HepG2 (cell line): ENCODE measurements around the gene INTS7. TPM values are rescaled to one million over a fixed set of nuclear protein-coding genes. Genes with fewer than 3 reads are reported as not detected.

ENCODE experiments used
- ATRX ChIP-seq: sonication (generic); formaldehyde crosslinking; IDR thresholded peaks from 2 replicates; pipeline ENCODE4 v1.4.0; 2020; ENCODE audit warnings: missing genetic modification reagents, borderline replicate concordance
- CBX5 ChIP-seq: sonication (generic); formaldehyde crosslinking; IDR thresholded peaks from 2 replicates; pipeline ENCODE4 v1.4.0; 2020; ENCODE audit warnings: missing genetic modification reagents, borderline replicate concordance
- HNF1B ChIP-seq: sonication (generic); formaldehyde crosslinking; IDR thresholded peaks from 2 replicates; pipeline ENCODE4 v1.5.1; 2020; ENCODE audit warnings: mild to moderate bottlenecking, moderate library complexity, missing genetic modification reagents
- MEIS2 ChIP-seq: sonication (generic); formaldehyde crosslinking; IDR thresholded peaks from 2 replicates; pipeline ENCODE4 v1.9.0; 2021; ENCODE audit warnings: mild to moderate bottlenecking, missing genetic modification reagents
- NFKBIZ ChIP-seq: IDR thresholded peaks from 2 replicates; pipeline ENCODE4 v1.6.1; 2018; ENCODE audit warnings: missing genetic modification reagents, missing compliant biosample characterization
- SPEN ChIP-seq: sonication (generic); formaldehyde crosslinking; IDR thresholded peaks from 2 replicates; pipeline ENCODE4 v1.5.1; 2020; ENCODE audit warnings: low read depth, mild to moderate bottlenecking, missing genetic modification reagents
- SRSF1 ChIP-seq: fragments of 200-400 bp; formaldehyde crosslinking; optimal IDR thresholded peaks from 2 replicates; pipeline ENCODE3; 2017; ENCODE audit warnings: mild to moderate bottlenecking, low read depth, low read length, moderate library complexity
- ZGPAT ChIP-seq: IDR thresholded peaks from 2 replicates; pipeline ENCODE4 v1.6.1; 2016; ENCODE audit warnings: mild to moderate bottlenecking
- ZKSCAN8 ChIP-seq: IDR thresholded peaks from 2 replicates; pipeline ENCODE4 v1.6.1; 2016; ENCODE audit warnings: borderline replicate concordance, missing genetic modification reagents, missing compliant biosample characterization
- ZNF598 ChIP-seq: sonication (generic); formaldehyde crosslinking; IDR thresholded peaks from 2 replicates; pipeline ENCODE4 v1.5.1; 2020; ENCODE audit warnings: mild to moderate bottlenecking, missing genetic modification reagents, borderline replicate concordance
- ZNF747 ChIP-seq: sonication (generic); formaldehyde crosslinking; IDR thresholded peaks from 2 replicates; pipeline ENCODE4 v1.8.1; 2023; ENCODE audit warnings: missing genetic modification reagents, mild to moderate bottlenecking, borderline replicate concordance
- polyA plus RNA-seq, 8 experiments: library from polyadenylated mRNA; depleted of rRNA in 3 of 8; stranded (reverse) in 7 of 8; unstranded in 1 of 8; fragments of >200 nt; fragmentation: Illumina TruSeq in 4 of 8; extraction: Trizol in 4 of 8; gene quantifications; 2 replicates each; pipeline versions ENCODE4 v1.2.1 to v1.2.3, GENCODE V29; 2011 to 2016; ENCODE audit warnings: low read depth in 4 of 8, missing spikeins in 1 of 8, mixed read lengths in 1 of 8; ENCODE audit not compliant: insufficient read depth in 1 of 8
- total RNA-seq, 5 experiments: library from RNA; depleted of rRNA; stranded (reverse); fragments of >200 nt; fragmentation: Illumina TruSeq; extraction: Trizol; gene quantifications; 2 replicates each; pipeline ENCODE4 v1.2.3, GENCODE V29; 2016; ENCODE audit warnings: low read depth in 1 of 5
- TF ChIP-seq, protein P1 (sequence below): sonication (generic); formaldehyde crosslinking; IDR thresholded peaks from 2 replicates; pipeline ENCODE4 v1.5.1; 2020; ENCODE audit warnings: missing genetic modification reagents, mild to moderate bottlenecking, borderline replicate concordance
- TF ChIP-seq, protein P2 (sequence below): sonication (generic); formaldehyde crosslinking; IDR thresholded peaks from 2 replicates; pipeline ENCODE4 v1.4.0; 2020; ENCODE audit warnings: missing genetic modification reagents, low read depth, mild to moderate bottlenecking, borderline replicate concordance
- TF ChIP-seq, protein P3 (sequence below): IDR thresholded peaks from 2 replicates; pipeline ENCODE4 v1.6.1; 2018; ENCODE audit warnings: missing genetic modification reagents
- TF ChIP-seq, protein P4 (sequence below): sonication (generic); formaldehyde crosslinking; IDR thresholded peaks from 2 replicates; pipeline ENCODE4 v1.4.0; 2020; ENCODE audit warnings: low read depth, missing genetic modification reagents

INTS7 gene
- total and polyA plus RNA-seq, 2 of the 13 experiments (the other 11 are each of a cell fraction or from before 2014, with no cell fraction given): 18.3 to 22.4 TPM

- TF ChIP-seq ZKSCAN8 (CRISPR knock-in tag) (peak; percentile 63; the same call in 1 of the 2 replicates), ZGPAT (peak; percentile 71), NFKBIZ (peak; percentile 53; the same call in 1 of the 2 replicates), CBX5 (CRISPR knock-in tag) (peak; percentile 93; the same call in 1 of the 2 replicates), SPEN (CRISPR knock-in tag) (no peak), ZNF747 (CRISPR knock-in tag) (0 out of 2 replicates have a peak, but pooled peaks have one; percentile 19), MEIS2 (CRISPR knock-in tag) (no peak), ZNF598 (CRISPR knock-in tag) (no peak), SRSF1 (no peak), HNF1B (CRISPR knock-in tag) (peak; percentile 83; the same call in 1 of the 2 replicates), ATRX (no peak)
- TF ChIP-seq, protein P1, sequence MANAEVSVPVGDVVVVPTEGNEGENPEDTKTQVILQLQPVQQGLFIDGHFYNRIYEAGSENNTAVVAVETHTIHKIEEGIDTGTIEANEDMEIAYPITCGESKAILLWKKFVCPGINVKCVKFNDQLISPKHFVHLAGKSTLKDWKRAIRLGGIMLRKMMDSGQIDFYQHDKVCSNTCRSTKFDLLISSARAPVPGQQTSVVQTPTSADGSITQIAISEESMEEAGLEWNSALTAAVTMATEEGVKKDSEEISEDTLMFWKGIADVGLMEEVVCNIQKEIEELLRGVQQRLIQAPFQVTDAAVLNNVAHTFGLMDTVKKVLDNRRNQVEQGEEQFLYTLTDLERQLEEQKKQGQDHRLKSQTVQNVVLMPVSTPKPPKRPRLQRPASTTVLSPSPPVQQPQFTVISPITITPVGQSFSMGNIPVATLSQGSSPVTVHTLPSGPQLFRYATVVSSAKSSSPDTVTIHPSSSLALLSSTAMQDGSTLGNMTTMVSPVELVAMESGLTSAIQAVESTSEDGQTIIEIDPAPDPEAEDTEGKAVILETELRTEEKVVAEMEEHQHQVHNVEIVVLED: no peak
- TF ChIP-seq, protein P2, sequence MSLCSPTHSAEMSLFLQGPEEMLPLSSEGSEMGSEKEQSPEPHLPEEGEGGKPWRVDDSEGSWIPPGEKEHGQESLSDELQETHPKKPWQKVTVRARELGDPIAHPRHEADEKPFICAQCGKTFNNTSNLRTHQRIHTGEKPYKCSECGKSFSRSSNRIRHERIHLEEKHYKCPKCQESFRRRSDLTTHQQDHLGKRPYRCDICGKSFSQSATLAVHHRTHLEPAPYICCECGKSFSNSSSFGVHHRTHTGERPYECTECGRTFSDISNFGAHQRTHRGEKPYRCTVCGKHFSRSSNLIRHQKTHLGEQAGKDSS (CRISPR knock-in tag): no peak
- TF ChIP-seq, protein P3, sequence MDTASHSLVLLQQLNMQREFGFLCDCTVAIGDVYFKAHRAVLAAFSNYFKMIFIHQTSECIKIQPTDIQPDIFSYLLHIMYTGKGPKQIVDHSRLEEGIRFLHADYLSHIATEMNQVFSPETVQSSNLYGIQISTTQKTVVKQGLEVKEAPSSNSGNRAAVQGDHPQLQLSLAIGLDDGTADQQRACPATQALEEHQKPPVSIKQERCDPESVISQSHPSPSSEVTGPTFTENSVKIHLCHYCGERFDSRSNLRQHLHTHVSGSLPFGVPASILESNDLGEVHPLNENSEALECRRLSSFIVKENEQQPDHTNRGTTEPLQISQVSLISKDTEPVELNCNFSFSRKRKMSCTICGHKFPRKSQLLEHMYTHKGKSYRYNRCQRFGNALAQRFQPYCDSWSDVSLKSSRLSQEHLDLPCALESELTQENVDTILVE (CRISPR knock-in tag): peak; percentile 68; the same call in 1 of the 2 replicates
- TF ChIP-seq, protein P4, sequence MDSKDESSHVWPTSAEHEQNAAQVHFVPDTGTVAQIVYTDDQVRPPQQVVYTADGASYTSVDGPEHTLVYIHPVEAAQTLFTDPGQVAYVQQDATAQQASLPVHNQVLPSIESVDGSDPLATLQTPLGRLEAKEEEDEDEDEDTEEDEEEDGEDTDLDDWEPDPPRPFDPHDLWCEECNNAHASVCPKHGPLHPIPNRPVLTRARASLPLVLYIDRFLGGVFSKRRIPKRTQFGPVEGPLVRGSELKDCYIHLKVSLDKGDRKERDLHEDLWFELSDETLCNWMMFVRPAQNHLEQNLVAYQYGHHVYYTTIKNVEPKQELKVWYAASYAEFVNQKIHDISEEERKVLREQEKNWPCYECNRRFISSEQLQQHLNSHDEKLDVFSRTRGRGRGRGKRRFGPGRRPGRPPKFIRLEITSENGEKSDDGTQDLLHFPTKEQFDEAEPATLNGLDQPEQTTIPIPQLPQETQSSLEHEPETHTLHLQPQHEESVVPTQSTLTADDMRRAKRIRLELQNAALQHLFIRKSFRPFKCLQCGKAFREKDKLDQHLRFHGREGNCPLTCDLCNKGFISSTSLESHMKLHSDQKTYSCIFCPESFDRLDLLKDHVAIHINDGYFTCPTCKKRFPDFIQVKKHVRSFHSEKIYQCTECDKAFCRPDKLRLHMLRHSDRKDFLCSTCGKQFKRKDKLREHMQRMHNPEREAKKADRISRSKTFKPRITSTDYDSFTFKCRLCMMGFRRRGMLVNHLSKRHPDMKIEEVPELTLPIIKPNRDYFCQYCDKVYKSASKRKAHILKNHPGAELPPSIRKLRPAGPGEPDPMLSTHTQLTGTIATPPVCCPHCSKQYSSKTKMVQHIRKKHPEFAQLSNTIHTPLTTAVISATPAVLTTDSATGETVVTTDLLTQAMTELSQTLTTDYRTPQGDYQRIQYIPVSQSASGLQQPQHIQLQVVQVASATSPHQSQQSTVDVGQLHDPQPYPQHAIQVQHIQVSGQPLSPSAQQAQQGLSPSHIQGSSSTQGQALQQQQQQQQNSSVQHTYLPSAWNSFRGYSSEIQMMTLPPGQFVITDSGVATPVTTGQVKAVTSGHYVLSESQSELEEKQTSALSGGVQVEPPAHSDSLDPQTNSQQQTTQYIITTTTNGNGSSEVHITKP (CRISPR knock-in tag): 0 out of 2 replicates have a peak, but pooled peaks have one; percentile 24
Measured at GRCh38 chr1:211944733-211945500, 90.4 kb downstream of the INTS7 start (continued).
